GM18951 (cell line): ENCODE measurements around the gene KBTBD2.
"Not testable (repeated sequence)": the region's sequence is repeated elsewhere in the genome, so short reads cannot be mapped to it uniquely, and the experiment has no call there.

Experiments used
- POLR2A ChIP-seq: IDR thresholded peaks from 4 replicates; pipeline ENCODE4 v1.6.1; 2011; ENCODE audit warnings: mild to moderate bottlenecking; ENCODE audit not compliant: insufficient read length, insufficient read depth; ENCODE audit errors: extremely low read depth
- in situ Hi-C: fragments of 300-500 bp; cut with MboI; formaldehyde crosslinking; loops from one replicate; pipeline ENCODE4 v1.12.0; 2022; ENCODE audit warnings: low sequenced_read_pairs, mixed read lengths, inconsistent platforms; ENCODE audit not compliant: unreplicated experiment

The KBTBD2 gene

DNA sequence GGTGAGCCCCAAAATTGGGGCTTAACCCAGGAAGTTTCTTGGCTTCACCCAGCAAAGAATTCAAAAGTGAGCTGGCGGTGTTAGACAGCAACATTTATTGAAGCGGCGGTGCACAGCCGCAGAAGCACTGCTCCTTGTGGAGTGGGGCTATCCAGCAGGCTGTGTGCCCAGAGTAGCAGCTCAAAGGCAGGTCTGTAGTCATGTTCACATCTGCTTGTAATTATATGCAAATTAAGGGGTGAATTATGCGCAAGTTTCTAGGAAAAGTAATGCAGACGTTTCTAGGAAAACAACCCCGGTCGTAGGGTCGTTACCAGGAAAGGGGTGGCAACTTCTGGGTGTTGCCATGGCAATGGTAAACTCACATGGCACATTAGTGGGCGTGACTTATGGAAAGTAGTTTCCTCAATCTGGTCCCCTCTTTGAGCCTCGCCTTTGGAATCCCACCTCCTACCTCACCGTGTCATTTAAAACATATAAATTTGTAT is 13.7 kb upstream of the KBTBD2 start:
- no peak for TF ChIP-seq POLR2A
- in situ Hi-C loops = no loop called here

- no peak for TF ChIP-seq POLR2A
- in situ Hi-C loops = no loop called here
Measured at GRCh38 chr7:32901629-32902028, 10.1 kb upstream of the KBTBD2 start.

DNA sequence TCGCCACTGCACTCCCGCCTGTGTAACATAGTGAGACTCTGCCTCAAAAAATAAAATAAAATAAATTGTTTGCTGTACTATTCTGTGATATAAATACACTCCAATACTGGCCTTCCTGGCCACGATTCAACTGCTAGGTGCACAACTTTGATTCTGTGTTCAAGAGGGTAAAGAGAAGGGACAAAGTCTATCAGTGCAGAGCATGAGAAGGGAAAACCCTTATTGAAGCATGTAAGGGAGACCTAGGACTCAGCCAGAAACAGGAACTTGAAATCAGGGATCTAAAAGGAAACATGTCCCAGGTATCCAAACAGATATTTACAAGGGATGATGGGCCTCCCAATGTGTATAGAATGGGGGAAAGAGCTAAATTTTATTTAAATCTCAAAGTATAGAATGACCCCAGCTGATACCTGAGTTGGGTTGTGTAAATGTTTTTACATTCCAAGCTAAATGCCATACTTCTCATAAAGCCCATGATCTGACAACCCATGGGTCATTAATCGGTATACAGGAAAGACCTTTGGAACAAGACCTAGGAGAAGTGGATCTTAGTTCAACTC is 9.0 kb upstream of the KBTBD2 start:
- in situ Hi-C loops = no loop called here

GRCh38 chr7:32897376-32897775 is 5.8 kb upstream of the KBTBD2 start:
- in situ Hi-C loops = not testable (repeated sequence)

More for the DNA sequence above, 9.0 kb upstream of the KBTBD2 start:
- no peak for TF ChIP-seq POLR2A

GRCh38 chr7:32896564-32897347 is 5.2 kb upstream of the KBTBD2 start:
- in situ Hi-C loops = no loop called here
- TF ChIP-seq POLR2A = no peak

DNA sequence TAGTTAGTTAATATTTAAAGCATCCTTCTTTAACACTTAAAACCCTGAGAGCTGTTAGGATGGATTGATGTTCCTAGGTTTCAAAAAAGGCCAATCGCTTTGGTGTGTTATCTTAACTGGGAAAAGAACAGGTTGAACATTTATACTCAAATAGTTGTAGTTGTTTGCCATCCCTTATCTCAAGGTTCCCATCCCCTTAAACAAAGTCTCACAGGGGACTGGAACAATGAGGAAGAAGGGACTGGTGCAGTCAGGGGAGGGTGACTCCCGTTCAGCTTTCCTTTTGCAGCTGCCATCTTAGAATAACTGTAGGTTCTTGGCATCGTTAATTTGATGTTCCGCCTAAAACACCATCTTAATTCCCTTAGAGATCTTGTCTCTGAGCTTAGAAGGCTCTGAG is 2.6 kb upstream of the KBTBD2 start:
- TF ChIP-seq POLR2A = no peak
- in situ Hi-C loops = no loop called here

GRCh38 chr7:32893722-32894121 is 2.2 kb upstream of the KBTBD2 start:
- in situ Hi-C loops = no loop called here
- no peak for TF ChIP-seq POLR2A

GRCh38 chr7:32893207-32893524 is 1.6 kb upstream of the KBTBD2 start:
- in situ Hi-C loops = no loop called here
- TF ChIP-seq POLR2A = no peak

- in situ Hi-C loops = no loop called here
- no peak for TF ChIP-seq POLR2A
Measured at GRCh38 chr7:32892521-32893206, 1.1 kb upstream of the KBTBD2 start.

- in situ Hi-C loops = no loop called here
Measured at GRCh38 chr7:32891800-32892520, 400 bp upstream of the KBTBD2 start.

DNA sequence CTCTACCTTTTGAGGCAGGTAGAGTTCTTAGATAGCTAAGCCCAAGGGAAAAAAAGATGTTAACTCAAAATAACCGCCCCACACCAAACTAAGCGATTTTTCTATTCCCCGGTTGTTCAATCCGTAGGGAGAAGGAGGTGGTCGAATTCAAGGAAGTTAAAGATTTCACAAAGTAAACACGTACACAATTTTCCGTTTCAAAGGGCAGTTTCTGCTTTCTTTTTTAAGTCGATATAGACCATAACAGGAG is 842 bp downstream of the KBTBD2 start:
- in situ Hi-C loops = no loop called here
- no peak for TF ChIP-seq POLR2A

More at GRCh38 chr7:32891800-32892520, 400 bp upstream of the KBTBD2 start:
- TF ChIP-seq POLR2A = peak; percentile 72

- in situ Hi-C loops = no loop called here
- no peak for TF ChIP-seq POLR2A
Measured at GRCh38 chr7:32890010-32890792, 1.4 kb downstream of the KBTBD2 start.

- in situ Hi-C loops = no loop called here
- TF ChIP-seq POLR2A = no peak
Measured at GRCh38 chr7:32888505-32888904, 3.1 kb downstream of the KBTBD2 start.

GRCh38 chr7:32887395-32887794 is 4.2 kb downstream of the KBTBD2 start:
- TF ChIP-seq POLR2A = no peak
- in situ Hi-C loops = no loop called here
